Cerebellar cortex (tissue), 1 donor: ENCODE data around the gene ADPRHL1.
"Not testable (repeated sequence)": the region's sequence is repeated elsewhere in the genome, so short reads cannot be mapped to it uniquely, and the experiment has no call there.

ENCODE experiments used
- DNase-seq: peaks from one replicate; pipeline ENCODE4 v3.0.0-alpha.2; 2015; ENCODE audit warnings: low spot score

Gene ADPRHL1

DNA sequence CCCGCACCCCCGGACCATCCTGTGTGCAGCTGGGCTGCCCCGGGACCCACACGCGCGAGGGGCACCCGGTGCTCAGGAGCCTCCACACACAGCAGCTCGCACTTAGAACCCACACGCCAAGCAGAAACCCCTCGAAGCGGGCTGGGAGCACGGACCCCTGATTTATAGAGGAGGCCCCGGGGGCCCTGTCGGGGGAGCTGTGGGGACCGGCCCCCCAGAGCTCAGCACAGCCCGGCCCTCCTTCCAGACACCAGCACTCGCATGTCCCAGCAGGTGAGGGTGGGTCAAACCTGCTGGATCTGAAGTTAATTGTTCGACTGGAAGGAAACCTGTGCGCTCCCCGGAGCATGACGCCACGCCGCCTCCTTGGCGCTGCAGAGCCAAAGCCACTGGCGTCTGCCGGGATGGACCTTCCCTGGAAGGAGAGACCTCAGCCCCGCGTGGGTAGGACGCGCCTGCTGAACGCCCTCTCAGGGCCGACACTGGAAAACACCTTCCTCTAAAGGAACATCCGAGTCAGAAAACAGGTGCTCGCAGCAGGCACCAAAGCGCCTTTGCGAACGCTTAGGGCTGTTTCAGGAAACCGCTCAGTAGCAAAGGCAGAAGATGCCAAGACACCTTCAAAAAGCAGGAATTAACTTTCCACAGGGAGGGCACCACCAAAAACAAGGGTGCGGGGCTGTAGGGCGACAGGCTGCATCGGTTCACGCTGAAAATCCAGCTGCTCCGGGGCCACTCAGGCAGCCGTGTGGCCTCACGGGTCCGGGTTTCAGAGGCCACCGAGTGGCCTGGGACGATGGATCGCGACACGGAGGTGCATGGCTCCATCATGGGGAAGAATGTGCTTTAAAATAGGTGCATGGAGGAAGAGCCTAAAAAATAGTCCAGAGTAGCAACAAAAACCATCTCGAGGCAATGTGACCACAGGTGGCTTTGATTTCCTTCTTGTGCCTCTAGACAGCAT, 51.6 kb downstream of the ADPRHL1 start:
- no peak for DNase-seq

DNA sequence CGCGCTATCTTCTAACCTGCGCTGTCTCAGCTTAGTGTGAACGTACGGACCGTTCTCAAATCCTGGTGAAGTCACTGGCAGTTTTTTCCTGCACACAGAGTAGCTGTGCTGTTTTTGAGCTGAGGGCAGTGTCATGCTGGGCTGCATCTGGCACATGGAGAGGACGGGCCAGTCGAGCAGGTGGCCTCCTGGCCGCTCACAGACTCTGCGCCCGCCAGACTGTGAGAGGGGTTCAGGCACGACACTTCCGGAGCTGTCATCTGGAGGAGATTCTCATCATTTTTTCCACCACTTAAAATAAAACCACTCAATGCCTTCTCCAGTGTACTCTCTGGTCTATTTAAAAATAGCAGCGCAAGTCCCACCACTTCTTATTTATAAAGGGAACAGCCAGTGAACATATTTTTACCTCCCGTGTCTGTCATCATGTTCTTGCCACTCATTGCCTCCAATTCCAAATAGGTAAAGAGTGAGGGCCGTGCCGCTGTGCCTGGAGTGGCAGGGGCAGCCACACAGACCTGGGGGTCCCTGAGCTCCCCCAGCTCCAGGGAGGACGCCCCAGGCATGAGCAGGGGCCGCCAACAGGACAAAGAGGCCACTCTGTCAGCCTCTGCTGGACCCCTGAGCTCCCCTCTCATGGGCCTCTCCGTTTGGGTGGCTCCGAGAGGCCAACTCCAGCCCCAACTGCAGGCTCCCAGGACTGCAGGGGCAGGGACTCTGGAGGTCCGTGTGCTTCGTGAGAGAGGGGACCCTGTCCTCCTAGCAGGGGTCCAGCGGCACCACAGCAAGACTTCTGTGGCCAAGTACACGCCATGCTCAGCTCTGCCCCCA, 52.5 kb downstream of the ADPRHL1 start:
- peak; percentile 94 for DNase-seq

DNA sequence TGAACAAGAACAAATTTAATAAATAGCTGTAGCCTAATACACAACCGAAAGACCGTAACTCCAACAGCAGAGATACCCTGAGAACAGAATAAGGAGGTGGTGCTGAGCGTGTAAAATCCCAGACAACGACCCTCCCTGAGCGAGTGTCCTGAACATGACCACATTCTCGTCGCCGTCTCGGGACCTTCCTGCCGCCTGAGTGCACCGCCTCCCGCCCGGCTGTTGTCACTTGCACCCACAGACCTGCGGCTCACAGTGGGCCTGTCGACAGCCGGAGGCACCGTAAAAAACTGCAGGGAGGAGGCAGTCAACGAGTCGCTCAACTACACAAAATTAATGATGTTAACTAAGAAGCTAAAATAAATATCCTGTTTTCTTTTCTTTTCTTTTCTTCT, 53.5 kb downstream of the ADPRHL1 start:
- DNase-seq = no peak

DNA sequence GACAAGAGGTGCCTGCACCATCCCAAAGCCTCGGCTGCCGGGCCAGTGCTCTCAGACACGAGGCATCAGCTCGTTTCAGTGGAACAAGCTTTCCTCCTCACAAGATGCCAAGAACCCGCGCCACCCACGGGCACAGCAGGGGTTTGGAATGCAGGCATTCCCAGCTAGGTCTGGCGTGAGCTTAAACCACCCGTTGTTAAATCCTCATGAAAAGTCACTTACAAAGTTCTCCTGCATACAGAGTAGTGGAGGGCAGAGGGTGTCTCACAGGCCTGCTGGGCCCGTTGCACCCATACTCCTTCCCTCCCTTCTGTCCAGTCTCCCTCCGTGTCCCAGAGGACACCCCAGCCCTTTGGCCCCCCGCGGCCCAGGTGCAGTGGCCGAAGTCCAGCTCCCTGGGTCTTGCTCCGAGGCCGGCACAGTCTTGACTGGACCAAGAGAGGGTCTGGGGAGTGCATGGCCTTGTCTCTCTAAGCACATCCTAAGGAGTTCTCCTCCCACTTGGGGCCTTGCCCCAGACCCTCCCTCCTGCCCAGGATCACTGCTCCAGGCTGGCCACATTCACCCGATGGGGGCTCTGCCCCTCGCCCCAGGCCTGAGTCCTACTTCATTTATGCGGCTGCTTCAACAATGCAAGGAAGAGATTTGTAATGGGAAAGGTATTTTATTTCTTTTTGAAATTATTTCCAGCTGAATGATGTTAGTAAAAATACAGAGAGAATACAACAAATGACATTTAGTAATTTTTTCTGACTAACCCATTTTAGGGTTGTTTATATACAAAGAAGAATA, 54.1 kb downstream of the ADPRHL1 start:
- DNase-seq = peak; percentile 18

DNA sequence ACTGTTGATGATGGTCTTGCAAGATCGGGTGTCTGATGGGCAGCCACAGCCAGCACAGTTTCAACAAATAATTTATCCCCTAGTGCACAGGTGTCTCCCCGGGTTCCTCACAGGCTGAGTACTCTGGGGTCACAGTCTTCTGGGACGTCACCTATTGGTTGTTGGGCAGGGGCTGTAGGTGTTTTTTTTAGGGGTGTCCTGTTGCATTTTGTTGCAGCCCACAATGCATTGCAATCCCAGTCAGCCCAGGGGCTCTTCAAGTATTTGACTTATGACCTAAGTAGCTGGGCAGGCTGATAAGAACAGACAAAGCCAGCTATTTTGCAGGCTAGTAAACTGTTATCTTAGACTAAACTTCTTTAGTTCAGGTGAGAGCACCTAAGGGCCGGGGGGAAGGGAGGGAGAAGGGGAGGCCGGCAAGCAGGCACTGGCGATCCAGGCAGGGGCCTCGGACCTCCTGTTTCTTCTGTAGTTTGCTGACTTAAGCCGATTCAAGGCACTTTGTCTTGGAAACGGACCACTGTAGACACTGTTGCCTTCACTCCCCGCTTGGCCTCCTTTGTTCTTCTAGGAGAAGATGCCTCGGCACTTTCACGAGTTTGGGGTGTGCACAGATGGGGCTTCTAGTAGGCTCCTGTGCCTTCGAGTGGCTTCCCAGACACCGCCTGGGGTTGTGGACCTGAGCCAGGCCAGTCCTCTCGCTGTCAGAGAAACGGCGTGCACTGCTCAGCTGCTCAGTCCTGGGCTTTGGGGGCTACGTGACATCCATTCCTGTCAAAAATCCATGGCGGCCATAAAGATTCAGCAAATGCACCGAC, 55.5 kb downstream of the ADPRHL1 start:
- peak; percentile 46 for DNase-seq

DNA sequence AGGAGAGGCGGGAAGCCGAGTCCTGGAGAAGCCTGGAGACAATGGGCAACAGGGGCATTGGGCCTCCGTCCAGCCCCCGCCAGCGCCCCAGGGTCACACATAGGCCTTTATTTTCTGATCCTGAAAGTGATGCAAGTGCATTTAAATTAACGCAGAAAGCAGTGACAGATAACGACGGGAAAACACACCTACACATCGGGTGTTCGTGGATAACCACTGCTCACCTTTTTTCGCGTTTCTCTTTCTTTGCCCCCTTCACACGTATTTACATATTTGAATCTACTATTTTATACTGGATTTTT, 59.0 kb downstream of the ADPRHL1 start:
- DNase-seq = no peak

DNA sequence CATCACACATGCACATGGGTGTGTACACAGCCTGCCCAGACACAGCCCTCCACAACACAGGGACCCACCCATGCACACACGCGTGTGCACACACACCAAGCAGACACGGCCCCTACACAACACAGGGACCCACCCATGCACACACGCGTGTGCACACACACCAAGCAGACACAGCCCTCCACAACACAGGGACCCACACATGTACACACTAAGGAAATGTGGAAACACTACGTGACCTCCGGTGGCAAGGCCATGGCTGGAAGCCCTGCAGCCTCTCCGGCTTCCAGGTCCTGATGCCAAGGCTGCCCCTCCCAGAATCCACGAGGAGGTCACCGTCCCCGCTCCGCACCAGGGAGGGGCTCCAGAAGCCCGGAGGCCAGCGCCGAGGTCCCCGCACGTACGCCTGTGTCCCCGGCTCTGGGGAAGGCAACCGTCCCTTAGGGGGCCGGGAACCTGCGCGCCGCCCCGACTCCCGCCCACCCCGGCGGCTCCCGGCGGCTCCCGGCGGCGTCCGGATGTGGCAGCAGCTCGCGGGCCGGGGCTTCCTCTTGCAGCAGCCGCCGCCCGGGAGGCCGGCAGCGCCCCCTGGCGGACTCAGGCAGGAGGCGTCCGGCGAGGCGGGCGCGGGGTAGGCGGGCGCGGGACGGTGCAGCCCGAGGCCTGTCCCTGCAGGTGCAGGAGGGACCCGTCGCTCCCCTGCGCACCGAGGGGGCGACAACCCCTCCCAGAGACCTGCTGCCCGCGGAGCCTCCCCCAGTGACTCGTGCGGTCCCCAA, 59.5 kb downstream of the ADPRHL1 start:
- DNase-seq = peak; percentile 71

DNA sequence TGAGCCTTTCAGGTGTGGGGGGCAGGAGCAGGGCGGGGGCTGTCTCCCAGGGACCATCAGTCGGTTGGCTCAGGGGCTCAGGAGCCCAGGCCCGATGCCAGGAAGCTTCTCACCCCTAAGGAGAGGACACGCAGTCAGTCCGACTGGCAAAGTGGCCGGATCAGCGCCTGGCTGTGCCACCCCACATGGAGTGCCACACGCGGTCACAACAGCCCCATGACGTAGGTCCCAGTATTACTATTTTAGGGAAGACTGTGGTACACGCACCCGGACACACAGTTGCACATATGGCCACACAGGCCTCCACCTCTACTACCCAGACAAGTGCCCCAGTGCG, 60.1 kb downstream of the ADPRHL1 start:
- DNase-seq = peak; percentile 50

DNA sequence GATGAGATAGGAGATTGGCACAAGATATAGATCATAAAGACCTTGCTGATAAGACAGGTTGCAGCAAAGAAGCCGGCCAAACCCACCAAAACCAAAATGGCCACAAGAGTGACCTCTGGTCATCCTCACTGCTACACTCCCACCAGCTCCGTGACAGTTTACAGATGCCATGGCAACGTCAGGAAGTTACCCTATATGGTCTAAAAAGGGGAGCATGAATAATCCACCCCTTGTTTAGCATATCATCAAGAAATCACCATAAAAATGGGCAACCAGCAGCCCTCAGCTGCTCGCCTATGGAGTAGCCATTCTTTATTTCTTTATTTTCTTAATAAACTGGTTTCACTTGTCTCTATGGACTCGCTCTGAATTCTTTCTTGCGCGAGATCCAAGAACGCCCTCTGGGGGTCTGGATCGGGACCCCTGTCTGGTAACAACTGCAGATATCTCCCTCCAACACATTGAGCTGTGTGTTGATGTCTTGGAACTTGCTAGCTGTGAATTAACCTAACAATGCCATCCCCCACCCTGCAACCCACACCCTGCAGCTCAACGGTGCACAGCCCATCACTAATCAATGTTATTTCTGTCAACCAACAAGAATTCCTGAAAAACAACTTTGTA, 62.3 kb downstream of the ADPRHL1 start:
- no peak for DNase-seq

DNA sequence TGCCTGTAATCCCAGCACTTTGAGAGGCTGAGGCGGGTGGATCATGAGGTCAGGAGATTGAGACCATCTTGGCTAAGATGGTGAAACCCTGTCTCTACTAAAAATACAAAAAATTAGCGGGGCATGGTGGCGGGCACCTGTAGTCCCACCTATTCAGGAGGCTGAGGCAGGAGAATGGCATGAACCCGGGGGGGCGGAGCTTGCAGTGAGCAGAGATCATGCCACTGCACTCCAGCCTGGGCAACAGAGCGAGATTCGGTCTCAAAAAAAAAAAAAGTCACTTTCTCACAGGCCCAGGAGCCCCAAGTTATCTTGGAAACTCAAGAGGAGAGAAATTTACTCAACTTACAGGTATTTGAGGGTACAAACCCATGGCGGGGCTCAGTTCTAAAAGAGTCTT, 63.7 kb downstream of the ADPRHL1 start:
- not testable (repeated sequence) for DNase-seq

DNA sequence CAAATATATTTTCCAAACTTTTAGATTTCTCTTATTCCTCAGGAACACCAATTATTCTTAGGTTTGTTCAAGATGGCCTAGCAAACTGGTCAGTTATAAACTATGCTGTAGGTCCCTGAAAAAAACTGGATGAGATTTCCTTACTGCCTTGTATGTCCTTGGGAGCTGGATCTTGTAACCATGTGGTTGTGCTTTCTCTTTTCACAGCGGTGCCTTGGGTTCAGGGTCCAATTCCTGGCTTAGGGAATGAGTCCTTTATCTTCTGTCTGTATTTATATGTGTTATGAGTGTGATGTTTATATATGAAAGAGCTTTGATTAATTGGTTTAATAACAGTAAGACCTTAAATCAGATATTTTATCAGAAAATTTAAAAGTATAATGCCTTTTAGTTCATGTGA, 65.9 kb downstream of the ADPRHL1 start:
- DNase-seq = no peak

DNA sequence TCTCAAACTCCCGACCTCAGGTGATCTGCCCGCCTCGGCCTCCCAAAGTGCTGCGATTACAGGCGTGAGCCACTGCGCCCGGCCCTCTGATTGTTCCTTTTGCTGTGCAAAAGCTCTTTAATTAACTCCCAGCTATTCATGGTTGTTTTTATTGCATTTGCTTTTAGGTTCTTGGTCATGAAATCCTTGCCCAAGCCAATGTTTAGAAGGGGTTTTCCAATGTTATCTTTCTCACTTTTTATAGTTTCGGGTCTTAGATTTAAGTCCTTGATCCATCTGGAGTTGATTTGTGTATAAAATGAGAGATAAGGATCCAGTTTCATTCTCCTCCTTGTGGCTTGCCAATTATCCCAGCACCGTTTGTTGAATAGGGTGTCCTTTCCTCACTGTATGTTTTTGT, 70.2 kb downstream of the ADPRHL1 start:
- no peak for DNase-seq

DNA sequence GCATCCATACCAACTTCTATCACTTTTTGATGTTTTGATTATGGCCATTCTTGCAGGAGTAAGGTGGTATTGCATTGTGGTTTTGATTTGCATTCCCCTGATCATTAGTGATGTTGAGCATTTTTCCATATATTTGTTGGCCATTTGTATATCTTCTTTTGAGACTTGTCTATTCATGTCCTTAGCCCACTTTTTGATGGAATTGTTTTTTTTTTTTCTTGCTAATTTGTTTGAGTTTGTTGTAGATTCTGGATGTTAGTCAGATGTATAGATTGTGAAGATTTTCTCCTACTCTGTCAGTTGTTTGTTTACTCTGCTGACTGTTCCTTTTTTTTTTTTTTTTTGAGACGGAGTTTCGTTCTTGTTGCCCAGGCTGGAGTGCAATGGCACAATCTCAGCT, 70.7 kb downstream of the ADPRHL1 start:
- DNase-seq = not testable (repeated sequence)

DNA sequence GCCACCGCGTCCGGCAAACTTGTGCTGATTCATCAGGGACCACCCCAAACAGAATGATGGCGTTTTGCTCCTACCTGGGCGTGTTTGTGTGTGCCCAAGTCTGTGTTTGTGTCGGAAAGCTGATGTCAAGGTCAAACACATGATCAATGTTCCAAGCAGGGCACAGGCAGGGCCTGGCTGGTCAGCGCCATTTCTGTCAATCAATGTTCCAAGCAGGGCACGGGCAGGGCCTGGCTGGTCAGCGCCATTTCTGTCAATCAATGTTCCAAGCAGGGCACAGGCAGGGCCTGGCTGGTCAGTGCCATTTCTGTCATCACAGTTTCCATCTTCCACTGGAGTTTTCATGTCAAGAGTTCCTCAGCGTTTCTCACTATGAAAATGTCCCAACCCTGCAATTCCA, 74.5 kb downstream of the ADPRHL1 start:
- DNase-seq = no peak

DNA sequence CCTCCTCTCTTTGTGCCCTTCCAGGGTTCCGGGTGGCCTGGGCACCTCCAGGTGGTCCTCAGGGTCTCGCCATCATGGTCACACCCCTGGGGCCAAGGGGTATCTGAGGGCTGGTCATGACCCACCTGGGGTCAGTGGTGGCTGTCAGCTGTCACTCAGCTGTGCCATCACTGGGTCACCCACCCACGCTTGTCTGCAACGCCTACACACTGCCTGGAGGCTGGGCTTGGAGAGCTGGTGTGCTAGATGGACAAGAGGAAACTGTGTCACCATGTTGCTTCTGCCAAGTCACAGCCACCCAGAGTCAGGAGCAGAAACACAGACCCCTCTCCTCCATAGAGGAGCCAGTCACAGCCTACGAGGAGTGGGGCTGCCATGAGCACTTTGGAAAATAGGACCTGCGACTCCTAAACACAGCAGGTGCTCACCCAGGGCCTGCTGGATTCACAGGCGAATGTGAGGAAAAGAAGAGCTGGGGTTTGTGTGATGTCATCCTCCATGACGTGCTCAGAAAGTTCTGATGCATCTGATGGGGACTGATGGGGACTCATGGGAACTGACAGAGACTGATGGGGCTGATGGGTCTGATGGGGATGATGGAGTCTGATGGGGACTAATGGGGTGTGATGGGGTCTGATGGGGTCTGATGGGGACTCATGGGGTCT, 78.6 kb downstream of the ADPRHL1 start:
- DNase-seq = no peak

DNA sequence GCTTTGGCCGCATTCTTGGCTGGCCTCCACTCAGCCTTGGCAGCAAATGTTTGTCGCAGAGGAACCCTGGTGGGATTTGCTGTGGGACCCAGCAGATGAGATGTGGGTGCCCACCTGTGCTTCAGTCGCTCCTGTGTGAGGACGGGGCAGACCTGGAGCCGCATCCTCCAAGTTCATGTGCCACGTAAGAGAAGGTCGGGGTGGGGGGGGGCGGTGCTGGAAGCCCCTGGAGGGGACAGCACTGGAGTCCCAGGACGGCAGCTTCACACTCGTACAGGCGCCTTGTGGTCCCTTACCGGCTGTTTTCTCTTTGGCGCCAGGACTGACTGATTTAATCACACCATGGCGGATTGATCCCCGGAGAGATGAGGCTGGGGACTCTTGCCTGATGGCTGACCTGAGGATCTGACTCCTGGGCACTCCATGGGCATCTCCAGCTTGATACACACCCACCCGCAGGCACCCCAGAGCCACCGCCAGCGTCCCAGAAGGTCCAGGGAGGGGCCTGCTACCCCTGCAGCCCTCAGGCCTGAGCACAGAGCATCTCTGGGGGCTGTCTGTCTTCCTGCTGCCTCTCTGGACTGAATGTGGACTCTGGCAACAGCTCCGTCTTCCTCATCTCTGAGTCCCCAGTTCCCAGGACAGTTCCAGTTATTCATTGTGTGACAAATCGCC, 79.3 kb downstream of the ADPRHL1 start:
- no peak for DNase-seq

DNA sequence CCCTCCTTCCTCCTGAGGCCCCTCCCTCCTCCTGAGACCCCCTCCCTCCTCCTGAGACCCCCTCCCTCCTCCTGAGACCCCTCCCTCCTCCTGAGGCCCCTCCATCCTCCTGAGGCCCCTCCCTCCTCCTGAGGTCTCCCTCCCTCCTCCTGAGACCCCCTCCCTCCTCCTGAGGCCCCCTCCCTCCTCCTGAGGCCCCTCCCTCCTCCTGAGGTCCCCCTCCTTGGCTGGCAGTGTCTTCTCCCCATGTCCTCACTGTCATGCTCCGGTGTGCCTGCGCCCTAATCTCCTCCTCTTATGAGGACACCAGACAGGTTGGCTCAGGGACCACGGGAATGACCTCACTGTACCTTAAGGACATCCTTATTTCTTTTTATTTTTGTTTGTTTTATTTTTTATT, 81.6 kb downstream of the ADPRHL1 start:
- not testable (repeated sequence) for DNase-seq

DNA sequence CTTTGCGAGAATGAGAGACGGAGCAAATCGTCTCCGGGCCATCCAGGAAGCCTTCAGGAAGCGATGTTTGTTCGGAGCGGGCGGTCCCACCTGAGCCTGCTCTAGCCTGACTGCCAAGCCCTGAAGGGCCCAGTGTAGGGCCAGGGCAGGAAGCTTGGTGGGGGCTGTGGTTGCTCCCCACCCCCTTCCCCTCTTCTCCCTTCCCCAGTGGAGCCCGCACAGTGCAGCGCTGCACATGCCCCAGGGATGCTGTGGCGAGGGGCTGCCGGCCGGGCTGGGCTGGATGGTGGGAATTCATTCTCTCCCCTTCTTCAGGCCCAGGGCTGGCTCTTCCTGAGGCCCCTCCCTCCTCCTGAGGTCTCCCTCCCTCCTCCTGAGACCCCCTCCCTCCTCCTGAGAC, 82.2 kb downstream of the ADPRHL1 start:
- DNase-seq = no peak

DNA sequence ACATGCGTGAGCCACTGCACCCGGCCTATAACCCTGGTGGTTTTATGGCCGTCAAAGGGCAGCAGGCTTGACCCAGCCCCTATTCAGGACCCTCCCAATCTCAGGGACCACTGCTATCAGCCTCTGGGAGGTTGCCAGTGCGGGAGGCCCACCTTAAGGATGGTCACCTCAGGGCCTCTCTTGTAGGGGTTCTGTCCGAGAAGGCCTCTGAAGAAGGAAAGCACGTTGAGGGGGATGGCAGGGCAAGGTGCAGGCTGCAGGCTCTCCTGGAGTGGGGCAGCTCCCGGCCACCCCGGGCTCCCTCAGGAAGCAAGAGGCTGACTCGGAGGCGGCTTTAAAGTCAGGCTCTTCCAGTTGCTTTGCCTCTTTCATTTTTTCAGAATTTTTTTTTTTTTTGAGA, 83.4 kb downstream of the ADPRHL1 start:
- no peak for DNase-seq
